ENCODE data around the gene ATG16L2.
"Not testable (repeated sequence)": the region's sequence is repeated elsewhere in the genome, so short reads cannot be mapped to it uniquely, and the experiment has no call there.

The ATG16L2 gene

DNA sequence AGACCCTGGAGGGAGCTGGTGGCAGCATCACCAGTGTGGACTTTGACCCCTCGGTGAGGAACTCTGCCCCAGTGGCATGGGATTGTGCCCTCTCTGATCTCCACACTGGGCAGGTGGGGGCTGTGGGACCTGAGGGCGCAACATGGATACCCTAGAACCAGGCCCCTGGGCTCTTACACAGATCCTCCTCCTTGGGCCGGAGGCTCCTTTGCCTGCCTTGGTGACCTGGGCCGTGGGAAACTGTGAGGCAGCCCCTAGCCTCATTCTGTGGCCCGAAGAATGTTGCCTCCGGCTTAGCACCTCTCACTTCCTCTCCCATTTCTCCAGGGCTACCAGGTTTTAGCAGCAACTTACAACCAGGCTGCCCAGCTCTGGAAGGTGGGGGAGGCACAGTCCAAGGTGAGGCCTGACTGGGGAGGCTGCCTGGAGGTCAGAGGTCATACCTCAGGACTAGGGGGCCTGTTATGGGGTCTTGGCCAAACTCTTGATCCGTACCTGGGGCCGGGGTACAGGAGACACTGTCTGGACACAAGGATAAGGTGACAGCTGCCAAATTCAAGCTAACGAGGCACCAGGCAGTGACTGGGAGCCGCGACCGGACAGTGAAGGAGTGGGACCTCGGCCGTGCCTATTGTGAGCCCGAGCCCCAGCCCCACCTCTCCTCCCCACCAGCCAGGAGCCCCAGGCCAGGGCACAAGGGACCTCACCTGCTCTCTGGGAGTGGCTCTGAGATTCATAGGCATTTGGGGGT lies 12.2 kb downstream of the ATG16L2 start:
- DNase-seq: no peak

DNA sequence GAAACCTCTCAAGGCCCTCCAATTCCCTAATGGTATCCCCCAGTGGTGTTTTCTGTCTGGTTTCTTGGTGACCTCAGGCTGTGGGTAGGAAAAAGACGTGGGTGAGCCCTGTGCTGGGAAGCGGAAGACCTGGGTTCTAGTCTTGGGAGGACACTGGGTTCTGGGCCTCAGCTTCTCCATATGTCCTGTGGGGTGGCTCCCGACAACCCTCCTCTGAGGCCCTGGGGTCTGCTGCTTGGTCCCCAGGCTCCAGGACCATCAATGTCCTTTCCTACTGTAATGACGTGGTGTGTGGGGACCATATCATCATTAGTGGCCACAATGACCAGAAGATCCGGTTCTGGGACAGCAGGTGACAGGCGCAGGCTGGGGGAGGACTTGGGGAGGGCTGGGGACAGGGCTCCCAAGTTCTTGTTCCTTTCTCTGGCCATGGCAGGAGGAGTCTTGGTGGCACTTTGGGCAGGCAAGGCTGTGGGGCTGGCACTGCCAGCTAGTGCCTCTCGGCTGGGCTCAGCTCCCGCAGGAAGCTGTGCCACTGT lies 12.8 kb downstream of the ATG16L2 start:
- no peak for DNase-seq

DNA sequence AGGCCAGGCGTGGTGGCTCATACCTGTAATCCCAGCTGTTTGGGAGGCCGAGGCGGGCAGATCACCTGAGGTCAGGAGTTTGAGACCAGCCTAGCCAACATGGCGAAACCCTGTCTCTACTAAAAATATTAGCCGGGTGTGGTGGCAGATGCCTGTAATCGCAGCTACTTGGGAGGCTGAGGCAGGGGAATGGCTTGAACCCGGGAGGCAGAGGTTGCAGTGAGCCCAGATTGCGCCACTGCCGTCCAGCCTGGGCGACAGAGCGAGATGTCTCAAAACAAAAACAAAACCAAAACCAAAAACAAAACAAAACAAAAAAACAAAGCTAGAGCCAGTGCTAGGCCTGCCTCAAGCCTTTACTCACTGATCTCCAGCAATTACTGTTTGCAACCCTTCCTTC lies 13.4 kb downstream of the ATG16L2 start:
- not testable (repeated sequence) for DNase-seq

DNA sequence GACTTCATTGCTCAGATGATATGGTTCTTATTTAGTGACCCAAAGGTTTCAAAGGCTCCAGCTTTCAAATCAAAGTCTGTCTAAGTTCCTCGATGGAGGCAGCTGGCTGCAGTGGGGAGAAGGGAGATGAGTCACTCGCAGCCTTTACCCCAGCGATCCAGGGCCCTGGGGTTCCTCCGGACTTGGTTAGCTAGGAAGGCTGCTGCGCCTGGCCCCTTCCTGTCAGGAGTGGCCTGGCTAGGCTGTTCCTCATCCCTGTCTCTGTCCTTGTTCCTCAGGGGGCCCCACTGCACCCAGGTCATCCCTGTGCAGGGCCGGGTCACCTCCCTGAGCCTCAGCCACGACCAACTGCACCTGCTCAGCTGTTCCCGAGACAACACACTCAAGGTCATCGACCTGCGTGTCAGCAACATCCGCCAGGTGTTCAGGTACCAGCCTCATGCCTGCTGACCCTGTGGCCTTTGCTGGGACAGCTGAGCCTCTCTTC lies 13.9 kb downstream of the ATG16L2 start:
- no peak for DNase-seq

DNA sequence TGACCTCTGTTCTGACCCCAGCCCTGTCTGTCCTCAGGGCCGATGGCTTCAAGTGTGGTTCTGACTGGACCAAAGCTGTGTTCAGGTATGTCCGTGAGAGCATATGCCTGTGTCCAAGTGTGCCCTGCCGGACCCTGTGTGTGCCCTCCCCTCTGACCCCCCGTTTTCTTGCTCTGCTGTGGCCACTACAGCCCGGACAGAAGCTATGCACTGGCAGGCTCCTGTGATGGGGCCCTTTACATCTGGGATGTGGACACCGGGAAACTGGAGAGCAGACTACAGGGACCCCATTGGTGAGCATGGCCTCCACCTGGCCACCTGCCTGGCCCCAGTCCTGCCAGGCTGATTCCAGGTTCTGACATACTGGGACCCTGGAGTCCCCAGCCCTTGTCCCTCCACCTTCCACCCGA lies 14.5 kb downstream of the ATG16L2 start:
- DNase-seq: no peak

DNA sequence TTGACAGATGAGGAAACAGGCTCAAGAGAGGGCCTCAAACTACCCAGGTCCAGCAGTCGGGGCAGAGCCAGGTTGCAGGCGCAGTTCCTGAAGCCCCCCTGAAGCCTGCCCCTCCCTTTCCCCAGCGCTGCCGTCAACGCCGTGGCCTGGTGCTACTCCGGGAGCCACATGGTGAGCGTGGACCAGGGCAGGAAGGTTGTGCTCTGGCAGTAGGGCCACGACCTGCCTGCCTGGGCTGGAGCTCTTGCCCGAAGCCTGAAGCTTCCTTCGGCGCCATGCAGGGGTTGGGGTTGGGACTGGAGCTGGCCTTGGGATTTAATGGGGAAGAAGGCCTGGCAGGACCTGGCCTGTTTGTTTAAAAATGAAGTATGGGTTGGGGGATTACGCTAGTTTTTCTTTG lies 15.0 kb downstream of the ATG16L2 start:
- no peak for DNase-seq

DNA sequence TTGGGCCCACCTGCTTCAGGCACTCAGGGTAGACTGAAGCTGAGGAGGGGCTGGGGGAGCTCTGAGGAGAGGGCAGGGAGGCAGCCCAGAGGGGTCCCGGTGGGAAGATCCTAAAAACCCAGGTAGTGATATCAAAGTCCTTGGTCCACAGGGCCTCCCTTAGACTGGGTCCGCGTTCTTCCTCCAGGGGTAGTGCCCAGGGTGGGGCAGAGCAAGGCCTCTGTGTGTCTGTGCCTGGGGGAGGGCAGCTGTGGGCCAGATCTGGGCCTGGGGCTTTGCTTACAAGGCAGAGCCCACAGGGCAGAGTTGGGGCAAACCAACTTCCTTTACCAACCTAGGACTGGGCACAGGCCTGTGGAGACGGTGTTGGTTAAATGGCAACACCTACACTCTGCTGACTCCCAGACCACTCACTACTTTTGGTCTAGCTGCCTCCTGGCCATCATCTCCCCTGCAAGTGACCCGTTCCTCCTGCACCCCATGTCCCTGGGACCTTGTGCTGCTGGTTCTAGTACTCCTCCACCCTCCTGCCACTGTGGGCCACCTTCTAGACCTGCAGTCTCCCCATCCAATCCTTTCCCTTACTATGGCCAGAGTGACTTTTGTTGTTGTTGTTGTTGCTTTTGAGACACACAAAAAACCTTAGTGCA lies 15.8 kb downstream of the ATG16L2 start:
- no peak for DNase-seq

DNA sequence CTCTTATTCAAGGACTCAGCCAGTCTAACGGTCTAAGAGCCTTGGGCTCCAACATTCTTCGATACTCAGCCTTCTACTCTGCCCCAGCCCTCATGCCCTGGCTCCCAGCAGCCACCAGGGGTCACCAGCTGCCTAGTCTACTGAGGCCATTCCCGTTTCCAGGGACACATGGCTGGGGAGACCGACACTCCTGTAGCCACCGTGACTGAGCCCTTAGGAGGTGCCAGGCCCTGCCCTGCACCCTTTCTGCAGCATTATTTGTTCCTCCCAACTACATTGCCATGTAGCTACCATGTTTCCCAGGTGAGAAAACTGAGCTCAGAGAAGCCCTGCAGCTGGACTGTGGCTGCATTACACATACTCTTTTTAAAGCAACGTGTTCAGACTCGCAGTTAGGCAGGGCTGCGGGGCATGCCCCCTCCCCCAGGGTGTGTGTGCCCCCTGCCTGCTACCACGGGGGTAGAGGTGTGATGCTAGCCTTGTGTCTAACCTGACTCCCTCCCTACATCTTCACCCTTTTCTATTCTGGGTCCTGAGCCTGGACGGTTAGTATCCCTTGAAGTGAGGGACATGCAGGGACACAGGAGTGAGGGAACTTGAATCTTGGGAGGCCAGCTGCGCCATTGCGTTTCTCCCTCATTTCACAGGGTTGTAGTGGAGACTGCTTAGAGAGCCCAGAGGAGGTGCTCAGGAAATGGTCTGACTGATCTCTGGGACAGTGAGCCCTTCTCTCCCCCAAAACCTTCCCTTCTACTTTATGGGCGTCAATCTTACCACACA lies 17.5 kb downstream of the ATG16L2 start:
- DNase-seq: peak; percentile 58

DNA sequence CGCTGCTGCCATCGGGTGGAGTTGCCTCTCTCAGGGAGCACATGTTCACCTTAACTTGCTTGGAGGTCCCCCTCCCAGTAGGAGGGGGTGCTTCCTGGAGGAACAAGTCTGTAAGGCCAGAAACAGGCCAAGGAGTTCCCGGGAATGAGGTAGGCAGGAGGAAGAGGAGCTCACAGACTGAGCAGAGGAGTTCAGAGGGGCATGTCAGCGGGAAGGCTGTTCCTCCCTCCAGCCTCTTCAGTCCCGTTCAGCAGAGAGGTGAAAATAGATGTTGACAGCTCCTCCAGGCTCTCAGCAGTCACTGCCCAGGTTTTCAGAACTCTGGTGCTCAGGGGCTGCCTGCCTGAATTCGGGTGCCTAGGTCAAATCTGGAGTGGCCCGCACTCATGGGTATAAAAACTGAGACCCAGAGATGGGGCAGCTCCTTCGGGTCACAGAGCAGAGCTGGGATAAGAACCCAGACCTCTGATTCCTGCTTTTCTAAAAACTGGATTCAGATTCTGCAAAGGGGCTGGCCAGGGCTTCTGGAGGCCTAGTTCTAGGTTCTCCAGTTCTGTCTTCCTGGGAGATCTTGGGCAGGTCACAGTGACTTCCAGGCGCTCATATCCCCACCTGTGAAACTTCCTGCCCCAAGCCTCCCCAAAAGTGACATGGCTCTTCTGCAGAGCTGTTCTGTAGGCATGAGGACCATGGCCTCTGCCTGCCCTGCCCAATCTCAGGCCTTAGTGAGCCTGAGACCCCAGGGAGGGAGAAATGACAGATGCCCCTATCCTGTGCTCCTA lies 18.3 kb downstream of the ATG16L2 start:
- DNase-seq: no peak

DNA sequence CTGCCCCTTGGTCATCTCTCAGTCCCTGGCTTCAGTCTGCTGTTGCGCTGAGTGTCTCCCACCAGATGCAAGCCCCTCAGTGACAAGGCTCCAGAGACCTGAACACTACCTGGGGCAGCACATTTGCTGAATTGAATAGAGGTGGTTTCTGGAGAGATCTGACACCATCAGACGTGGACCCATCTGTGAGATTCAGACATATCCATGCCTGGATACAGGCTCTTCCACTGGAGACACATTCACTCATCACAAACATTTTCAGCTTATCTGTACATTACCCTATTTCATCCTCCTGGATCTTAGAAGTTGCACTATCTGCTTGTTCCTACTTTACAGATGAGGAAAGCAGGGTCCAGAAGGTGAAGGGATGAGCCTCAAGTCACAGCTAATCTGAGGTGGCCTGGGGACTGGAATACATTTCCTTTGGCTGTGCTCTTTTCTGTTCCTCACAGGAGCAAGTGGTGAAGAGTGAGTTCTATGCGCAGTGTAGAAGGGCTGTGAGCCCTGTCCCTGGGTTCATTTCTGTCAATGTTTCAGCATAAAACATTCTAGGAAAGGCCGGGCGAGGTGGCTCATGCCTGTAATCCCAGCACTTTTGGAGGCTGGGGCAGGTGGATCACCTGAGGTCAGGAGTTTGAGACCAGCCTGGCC lies 19.0 kb downstream of the ATG16L2 start:
- no peak for DNase-seq

DNA sequence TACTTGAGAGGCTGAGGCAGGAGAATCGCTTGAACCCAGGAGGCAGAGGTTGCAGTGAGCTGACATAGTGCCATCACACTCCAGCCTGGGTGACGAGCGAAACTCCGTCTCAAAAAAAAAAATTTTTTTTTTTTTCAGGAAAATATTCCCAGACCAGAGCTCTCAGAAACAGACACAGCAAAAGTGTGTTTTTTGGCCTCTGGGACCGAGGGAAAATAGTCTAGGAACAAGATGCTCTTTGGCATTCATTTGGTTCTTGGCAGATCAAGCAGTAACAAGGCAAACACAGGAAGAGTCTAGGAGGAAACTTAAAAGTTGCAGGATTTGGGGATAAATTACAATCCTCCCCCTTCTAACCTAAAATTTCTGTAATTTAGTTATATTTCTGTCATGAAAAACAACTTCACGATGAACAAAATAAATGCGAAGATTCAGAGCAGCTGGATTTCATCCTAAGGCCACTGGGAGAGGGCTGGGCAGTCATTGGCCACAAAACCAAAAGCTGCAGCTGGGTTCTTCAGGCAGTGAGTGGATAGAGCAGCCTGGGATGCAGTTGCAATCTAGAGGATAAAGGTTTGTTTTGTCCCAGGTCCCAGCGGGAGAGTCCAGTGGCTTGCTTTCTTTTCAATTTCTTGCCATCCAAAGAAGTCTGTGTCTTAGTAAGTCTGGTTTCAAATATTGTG lies 19.7 kb downstream of the ATG16L2 start:
- DNase-seq: no peak

DNA sequence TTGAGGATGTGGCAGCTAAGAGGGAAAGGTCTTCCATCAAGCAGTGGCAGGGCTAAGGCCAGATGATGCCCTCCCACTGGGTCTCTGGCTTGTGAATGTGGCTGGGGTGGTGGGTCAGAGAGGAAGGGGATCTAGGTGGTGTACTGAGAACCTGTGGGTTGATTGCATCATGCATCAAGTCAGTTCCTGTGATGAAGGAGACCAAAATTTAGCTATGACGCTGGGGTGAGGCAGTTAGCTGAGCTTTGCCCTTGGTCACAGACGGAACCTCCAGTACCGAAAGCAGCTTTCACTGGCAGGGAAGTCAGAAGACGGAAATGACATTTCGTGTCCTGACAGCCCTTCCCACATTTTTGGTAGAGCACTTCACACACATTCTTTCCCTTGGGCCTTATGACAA lies 20.7 kb downstream of the ATG16L2 start:
- DNase-seq: no peak

DNA sequence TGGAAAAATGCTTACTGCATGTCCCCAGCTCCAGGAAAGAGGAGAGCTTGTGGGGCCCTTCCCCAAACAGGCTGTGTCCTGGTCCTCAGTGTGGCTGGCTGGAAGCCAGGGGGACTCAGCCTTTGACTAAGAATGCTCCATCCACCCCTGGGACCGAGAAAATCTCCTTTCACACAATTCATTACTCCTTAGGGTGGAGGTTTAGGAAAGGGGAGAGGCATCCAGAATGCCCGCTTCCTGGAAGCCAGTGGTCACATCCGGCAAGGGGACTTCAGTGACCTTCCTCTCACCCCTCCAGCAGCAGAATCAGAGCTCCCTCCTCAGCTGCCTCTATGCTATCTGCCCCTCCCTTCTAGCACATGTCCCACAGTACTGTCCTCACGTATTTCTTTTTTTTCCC lies 21.9 kb downstream of the ATG16L2 start:
- DNase-seq: no peak

DNA sequence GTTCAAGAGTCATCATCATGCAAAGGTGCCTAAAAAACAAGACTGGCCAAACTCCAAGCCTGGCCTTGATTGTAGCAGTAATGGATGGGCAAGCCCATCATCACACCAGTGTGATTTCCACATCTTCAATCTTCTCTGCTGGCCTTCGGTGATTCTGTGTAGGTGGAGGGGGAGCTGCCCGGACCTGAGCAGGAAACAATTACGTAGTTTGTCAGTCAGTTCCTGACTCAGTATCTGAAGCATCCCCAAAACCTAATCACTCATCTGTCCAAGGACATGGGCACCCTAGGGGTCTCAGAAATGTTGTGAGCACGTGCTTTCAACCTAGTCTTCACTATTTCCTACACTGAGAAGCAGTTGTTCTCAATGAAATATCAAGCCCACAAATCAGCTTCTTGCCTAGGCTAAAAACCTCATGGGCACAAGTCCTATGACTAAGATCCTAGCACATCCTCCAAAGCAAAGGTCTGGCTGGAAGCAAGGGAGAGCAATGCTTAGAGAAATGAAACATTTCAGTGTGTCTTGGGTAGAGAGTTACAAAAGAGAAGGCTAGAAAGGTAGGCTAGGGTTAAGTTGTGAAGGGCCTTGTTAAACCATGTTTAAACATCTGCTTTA lies 24.6 kb downstream of the ATG16L2 start:
- DNase-seq: no peak

DNA sequence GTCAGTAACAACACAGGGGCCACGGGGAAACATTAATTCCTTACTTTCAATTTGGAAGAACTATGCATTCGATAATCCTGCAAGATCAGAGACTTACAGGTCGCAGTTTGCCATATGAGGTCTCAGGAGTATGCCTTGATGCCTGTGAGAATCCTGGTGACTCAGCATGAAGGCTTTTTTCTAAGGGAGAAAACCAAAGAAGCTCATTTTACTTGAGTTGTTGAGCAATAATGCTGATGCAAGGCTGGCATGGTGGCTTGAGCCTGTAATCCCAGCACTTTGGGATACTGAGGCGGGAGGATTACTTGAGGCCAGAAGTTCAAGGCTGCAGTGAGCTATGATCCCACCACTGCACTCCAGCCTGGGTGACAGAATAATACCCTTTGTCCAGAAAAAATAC lies 26.6 kb downstream of the ATG16L2 start:
- DNase-seq: no peak

DNA sequence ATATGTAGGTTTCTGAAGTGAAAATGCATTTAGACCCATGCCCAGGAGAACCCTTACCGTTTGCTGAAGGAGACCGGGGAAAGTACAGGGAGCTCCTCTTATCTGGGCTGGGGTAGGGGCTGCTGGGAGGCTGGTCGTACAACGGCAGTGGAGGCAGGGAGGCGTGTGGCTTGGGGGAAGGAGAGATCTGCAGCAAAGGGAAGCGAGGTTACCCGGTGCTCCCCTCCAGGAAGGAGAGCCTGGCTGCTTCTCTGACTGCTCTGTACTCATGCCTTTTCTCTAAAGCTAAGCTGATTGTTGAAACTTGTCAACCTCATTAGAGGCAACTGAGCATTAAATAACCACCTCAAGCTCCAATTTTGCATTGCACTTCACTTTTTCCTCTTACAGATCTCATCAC lies 27.2 kb downstream of the ATG16L2 start:
- DNase-seq: no peak

DNA sequence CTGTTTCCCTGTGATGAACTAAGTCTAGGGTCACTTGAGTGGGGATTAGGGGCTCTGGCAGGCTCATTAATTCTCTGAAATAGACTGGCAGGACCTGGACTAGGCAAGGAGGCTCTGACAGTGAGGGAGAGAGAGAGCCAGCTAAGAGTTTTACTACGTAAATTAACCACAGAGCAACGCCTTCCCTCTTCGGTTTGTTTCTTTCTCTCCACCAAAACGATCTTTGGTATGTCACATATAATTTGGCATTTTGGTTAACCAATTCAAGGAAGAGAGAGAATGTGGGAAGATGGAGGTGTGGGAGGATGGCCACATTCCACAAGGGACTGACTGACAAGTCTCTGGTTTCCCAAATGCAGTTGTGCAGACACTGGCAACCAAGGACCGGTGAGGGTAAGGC lies 27.9 kb downstream of the ATG16L2 start:
- DNase-seq: no peak

DNA sequence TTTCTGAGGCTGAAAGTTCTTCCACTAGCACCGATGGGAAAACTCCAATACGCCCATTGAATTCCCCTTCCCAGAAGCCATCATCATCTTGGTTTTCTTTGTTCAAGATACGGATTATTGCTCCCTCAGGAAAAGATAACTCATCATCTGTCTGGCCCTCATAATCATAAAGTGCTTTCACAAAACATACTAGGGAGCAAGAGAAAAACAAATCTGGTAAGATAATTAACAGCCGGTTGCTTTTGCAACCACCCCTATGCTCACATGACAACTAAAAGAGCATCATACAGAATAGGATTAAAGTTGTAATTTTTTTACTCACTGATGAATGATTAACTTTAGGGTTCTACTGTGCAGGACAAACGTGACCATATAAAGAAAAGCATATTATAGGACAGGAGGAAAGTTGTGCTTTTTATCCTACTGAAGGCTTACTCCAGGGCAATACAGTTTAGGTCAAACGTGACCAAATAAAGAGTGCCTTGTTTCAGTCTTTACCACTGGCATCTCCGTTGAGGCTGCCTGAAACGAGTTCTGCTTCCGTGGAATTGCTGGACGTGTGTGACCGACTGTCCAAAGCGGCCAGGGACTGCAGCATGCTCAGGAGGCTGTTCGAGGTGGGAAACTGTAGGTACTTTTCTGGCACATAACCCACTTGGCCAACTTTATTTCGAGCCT lies 28.6 kb downstream of the ATG16L2 start:
- no peak for DNase-seq

DNA sequence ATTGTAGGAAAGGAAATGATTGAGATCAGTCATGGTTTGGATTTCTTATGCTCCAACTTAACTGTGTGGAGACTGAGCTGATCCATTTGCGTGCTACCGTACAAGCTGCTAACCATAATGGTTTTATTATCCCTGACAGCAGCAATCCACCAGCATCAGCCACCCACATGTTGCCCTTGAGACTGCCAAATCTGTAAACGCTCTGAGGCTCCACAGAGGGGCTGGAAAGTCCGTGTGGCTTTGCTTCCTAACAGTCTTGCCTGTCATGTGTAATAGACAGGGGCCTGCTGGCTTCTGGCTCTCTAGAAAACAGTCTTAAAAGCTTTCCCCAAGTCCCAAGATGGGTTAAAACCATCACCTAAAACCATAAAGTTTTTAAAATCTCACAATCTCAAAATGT lies 30.1 kb downstream of the ATG16L2 start:
- no peak for DNase-seq

DNA sequence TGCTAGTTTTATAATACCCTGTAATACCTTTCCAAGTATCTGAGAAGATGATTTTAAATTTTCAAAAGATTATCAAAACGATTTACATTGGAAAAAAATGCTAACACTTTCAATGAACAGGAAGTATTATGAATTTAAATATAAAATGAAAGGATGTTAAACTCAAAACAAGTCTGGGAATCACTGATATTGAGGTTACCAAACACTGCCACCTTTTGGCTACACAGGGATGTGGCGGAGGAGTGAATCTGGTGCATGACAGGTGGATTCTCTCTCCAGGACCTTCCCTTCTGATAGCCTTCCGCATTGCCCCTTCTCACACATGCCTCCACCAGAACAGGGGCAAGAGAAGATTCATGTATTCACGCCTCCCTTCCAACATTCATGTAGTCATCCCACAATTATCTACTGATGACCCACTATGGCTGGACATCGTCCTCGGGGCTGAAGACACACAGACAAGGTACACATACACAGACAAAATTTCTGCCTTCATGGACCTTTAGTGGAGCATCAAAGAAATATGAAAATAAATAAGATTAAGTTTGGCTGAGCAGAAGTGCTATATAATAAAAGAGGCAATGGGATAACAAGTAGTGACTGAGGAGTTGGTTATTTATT lies 34.7 kb downstream of the ATG16L2 start:
- no peak for DNase-seq

Data from activated CD8-positive, alpha-beta memory T cell treated with anti-CD3 and anti-CD28 coated beads, Interleukin-2, amount 50 U/mL, for 4 hours (primary cell).